ENCODE data around the gene ZSWIM4. TPM values are rescaled to one million over a fixed set of nuclear protein-coding genes. Genes with fewer than 3 reads are reported as not detected.

ZSWIM4 gene
- total RNA-seq, 1 experiment from 2014 or later: 2.8 TPM

GRCh38 chr19:13834244-13835069 lies 39.2 kb downstream of the ZSWIM4 start:
- peak; percentile 70 for DNase-seq (ENCODE audit: low read depth)

GRCh38 chr19:13835791-13836723 lies 40.8 kb downstream of the ZSWIM4 start:
- DNase-seq (ENCODE audit: low read depth): peak; percentile 62

- no peak for DNase-seq (ENCODE audit: low read depth)
Measured at GRCh38 chr19:13838435-13839129, 43.3 kb downstream of the ZSWIM4 start.

GRCh38 chr19:13839130-13839937 lies 44.1 kb downstream of the ZSWIM4 start:
- DNase-seq (ENCODE audit: low read depth): peak; percentile 96

- no peak for DNase-seq (ENCODE audit: low read depth)
Measured at GRCh38 chr19:13839938-13840304, 44.7 kb downstream of the ZSWIM4 start.

GRCh38 chr19:13840305-13841085 lies 45.3 kb downstream of the ZSWIM4 start:
- DNase-seq (ENCODE audit: low read depth): peak; percentile 87

GRCh38 chr19:13841086-13841961 lies 46.1 kb downstream of the ZSWIM4 start:
- peak; percentile 69 for DNase-seq (ENCODE audit: low read depth)

- no peak for DNase-seq (ENCODE audit: low read depth)
Measured at GRCh38 chr19:13841962-13842290, 46.7 kb downstream of the ZSWIM4 start.

- DNase-seq (ENCODE audit: low read depth): peak; percentile 83
Measured at GRCh38 chr19:13842291-13843103, 47.3 kb downstream of the ZSWIM4 start.

- DNase-seq (ENCODE audit: low read depth): peak; percentile 87
Measured at GRCh38 chr19:13843104-13843921, 48.1 kb downstream of the ZSWIM4 start.

- no peak for DNase-seq (ENCODE audit: low read depth)
Measured at GRCh38 chr19:13844130-13844631, 48.9 kb downstream of the ZSWIM4 start.

GRCh38 chr19:13846557-13847406 lies 51.5 kb downstream of the ZSWIM4 start:
- peak; percentile 99 for DNase-seq (ENCODE audit: low read depth)

- peak; percentile 96 for DNase-seq (ENCODE audit: low read depth)
Measured at GRCh38 chr19:13847407-13848339, 52.4 kb downstream of the ZSWIM4 start.

GRCh38 chr19:13848340-13848677 lies 53.1 kb downstream of the ZSWIM4 start:
- no peak for DNase-seq (ENCODE audit: low read depth)
